GM13976 (cell line): ENCODE measurements around the gene ACVR1B.

Experiments
- DNase-seq: peaks from one replicate; pipeline ENCODE4 v3.0.0; 2012; ENCODE audit warnings: low spot score
- CTCF ChIP-seq: IDR thresholded peaks from 2 replicates; pipeline ENCODE4 v1.5.1; 2012; ENCODE audit warnings: borderline replicate concordance, mild to moderate bottlenecking; ENCODE audit not compliant: insufficient read depth; ENCODE audit errors: extremely low read depth, missing control alignments, control extremely low read depth
- in situ Hi-C: fragments of 300-500 bp; cut with MboI; formaldehyde crosslinking; loops from one replicate; pipeline ENCODE4 v1.12.0; 2022; ENCODE audit warnings: low sequenced_read_pairs, mixed read lengths, inconsistent platforms; ENCODE audit not compliant: unreplicated experiment

ACVR1B gene

GRCh38 chr12:51913071-51914033 is 38.1 kb upstream of the ACVR1B start:
- no peak for TF ChIP-seq CTCF
- in situ Hi-C loops: no loop called here
- DNase-seq: no peak

- no peak for DNase-seq
- in situ Hi-C loops: no loop called here
These were observed 37.2 kb upstream of the ACVR1B start for GRCh38 chr12:51914034-51914923.

GRCh38 chr12:51915003-51915625 is 36.4 kb upstream of the ACVR1B start:
- no peak for TF ChIP-seq CTCF
- in situ Hi-C loops: no loop called here
- DNase-seq: no peak

More at GRCh38 chr12:51914034-51914923, 37.2 kb upstream of the ACVR1B start:
- no peak for TF ChIP-seq CTCF

- DNase-seq: no peak
- in situ Hi-C loops: no loop called here
- TF ChIP-seq CTCF: no peak
These were observed 35.5 kb upstream of the ACVR1B start for GRCh38 chr12:51915951-51916350.

GRCh38 chr12:51917041-51917590 is 34.4 kb upstream of the ACVR1B start:
- in situ Hi-C loops: no loop called here
- TF ChIP-seq CTCF: no peak
- no peak for DNase-seq
